Stimulated activated CD4-positive, alpha-beta T cell treated with anti-CD3 and anti-CD28 coated beads, Interleukin-4, amount 100 ng/mL, for 48 hours (primary cell): ENCODE data around the gene CTSG.
"Not testable (repeated sequence)": the region's sequence is repeated elsewhere in the genome, so short reads cannot be mapped to it uniquely, and the experiment has no call there.

Source experiments
- DNase-seq, 2 donors: peaks; one replicate each; pipeline ENCODE4 v3.0.0-alpha.2; 2020; ENCODE audit warnings: low read depth in 2 of 2

The CTSG gene, protein sequence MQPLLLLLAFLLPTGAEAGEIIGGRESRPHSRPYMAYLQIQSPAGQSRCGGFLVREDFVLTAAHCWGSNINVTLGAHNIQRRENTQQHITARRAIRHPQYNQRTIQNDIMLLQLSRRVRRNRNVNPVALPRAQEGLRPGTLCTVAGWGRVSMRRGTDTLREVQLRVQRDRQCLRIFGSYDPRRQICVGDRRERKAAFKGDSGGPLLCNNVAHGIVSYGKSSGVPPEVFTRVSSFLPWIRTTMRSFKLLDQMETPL

DNA sequence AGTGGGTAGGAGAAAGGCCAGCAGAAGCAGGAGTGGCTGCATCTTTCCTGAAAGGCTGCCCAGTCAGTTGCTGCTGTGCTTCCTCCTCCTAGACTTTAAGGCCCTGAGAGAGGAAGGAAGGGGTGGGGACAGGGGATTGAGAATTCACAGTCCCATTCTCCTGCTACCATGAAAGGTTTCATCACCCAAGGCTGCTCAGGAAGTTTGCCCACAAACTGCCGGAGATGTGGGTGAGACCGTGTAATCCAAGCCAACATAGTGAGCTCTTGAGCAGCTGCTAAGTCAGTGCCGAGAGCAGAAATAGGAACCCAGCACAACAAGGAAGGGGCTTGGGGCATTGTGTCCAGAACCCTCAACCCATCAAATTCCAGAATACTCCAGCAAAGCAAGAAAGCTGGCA, at the start of gene CTSG:
Gene CTSG (minus strand): TSS at position 69 of the 400 bp plus-strand sequence. CDS start 27 bp downstream, at position 42.
- DNase-seq, result no peak

DNA sequence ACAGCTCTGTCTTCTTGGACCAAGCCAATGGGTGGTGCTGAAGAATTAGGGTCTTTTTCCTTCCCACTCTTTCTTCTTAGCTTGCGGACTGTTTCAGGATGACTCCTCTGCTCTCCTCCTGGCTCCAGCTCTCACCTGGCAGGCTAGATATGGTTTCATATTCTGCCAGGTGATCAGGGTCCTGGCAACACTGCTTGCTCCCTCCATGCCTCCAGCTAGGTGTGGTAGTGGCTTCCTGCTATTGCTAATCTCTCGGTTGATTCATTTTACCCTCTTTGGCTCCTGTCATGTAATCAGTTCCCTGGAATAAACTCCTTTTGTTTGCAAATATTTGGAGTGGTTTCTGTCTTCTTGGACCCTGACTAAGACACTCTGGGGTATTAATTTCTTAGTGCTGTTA, 37.7 kb upstream of the CTSG start:
- DNase-seq, result no peak

DNA sequence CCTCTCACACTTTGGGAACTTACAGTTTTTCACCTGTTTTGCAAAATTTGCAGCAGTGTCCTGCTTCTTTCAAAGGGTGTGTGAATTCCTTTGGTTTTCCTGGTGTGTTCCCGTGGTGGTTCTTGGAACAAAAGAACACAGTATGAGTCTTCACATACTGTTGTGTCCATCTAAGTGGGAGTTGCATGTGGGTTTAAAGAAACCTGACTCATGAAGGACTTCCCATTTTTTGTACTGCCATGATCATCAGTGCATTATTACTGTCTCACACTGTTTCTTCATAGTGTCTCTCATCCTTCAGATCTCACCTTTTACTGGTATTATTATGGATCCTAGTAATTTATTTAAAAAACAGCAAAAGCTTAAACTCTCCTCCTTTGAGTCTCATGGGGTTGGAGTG, 37.2 kb upstream of the CTSG start:
- DNase-seq, result no peak

DNA sequence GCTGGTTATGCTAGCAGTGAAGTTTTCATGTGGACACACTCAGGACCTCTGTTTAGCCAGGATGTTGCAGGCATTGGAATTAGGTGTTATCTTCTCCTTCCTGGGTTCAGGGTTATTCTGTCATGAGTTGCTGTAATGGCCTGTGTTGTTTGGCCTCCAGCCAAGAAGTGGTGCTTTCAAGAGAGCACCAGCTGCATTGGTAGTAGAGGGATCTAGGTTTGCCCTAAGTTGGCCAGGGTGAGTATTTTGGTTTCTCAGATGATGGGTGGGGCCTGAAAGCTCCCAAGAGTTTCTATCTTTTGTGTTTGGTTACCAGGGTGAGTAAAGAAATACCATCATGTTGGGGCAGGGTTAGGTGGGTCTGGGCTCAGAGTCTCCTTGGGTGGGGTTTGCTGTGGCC, 36.1 kb upstream of the CTSG start:
- DNase-seq, result no peak

DNA sequence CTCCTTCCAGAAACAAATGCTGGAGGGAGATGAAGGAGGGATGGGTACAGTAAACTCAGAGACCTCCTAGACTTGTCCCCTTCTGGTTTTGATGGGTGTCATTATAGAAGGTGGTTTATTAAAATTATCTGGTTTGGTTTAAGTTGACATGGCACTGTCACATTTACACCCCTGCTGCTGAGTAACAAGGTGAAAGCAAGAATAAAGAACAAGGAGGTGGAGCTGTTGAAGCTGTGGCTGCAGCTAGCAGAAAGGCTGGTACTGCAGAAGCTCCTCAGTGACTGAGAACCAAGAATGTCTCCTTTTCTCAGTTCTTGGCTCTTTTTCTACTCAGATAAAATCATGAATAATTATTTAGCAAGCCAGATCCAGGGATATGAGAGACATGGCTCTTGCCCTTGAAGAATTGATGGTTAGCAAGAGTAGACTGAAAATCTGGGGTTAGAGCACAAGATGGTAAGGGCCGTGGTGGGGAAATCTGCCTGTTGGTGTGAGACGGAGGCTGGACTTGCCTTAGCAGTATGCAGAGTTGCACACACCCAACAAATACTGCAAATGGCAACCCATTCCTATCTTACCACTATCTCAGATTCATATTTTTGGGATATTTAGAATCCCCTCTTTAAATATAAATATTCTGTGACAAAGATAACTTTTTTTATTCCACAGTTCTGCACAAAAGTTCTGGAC, 33.8 kb upstream of the CTSG start, which contains the start of gene GZMH:
Gene GZMH (minus strand): TSS at position 31 of the 690 bp plus-strand sequence. CDS start 72 bp downstream, outside the sequence.
- no peak for DNase-seq

DNA sequence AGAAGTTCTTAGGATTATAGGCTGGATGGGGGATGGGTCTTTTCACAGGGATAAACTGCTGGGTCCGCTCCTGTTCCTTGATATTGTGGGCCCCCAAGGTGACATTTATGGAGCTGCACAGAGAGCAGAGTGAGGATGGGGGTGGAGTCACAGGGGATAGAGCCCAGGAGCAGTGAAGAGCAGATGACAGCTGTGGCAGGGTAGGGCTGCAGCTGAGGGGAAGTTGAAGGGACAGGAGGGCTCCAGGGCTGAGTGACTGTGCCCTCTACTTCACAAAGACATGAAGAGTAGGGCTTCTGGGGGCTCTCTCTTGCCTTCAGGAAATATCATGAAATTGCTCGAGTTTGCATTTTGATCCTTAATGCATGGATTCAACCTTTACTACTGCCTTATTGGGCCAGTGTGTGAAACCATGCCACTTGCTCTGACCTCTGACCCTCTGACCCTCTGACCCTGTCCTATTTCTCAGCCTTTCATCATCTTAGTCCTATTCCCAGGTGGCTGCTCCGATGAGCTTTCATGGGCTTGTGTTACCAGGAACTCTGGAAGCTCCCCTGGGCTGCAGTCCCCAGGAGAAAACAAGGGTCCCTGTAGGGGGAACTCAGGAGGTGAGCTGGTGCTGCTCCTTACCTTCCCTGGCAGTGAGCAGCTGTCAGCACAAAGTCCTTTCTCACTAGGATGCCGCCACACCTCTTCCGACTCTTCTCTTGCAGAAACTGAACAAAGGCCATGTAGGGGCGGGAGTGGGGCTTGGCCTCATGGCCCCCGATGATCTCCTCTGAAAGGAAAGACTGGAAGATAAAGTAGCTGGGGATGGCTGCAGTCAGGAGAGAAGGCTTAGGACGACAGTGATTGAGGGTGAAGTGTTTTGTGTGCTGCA, 31.8 kb upstream of the CTSG start:
- no peak for DNase-seq

DNA sequence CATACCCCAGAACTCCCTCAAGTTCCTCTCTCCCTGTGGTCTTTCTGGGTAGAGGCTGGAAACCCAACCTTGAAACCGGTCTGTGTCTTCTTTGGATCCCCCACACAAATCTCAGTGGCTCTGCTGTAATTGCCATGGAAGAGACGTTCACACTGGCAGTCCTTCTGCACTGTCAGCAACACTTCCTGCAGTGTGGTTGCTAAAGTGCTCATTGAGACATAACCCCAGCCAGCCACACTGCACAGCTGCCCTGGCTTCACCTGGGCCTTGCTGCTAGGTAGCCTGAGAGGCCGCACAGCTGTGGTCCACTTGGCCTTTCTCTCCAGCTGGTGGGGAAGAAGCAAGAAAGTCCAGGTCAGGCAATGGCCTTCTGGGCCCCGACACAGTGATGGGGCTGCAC, 31.0 kb upstream of the CTSG start:
- no peak for DNase-seq

DNA sequence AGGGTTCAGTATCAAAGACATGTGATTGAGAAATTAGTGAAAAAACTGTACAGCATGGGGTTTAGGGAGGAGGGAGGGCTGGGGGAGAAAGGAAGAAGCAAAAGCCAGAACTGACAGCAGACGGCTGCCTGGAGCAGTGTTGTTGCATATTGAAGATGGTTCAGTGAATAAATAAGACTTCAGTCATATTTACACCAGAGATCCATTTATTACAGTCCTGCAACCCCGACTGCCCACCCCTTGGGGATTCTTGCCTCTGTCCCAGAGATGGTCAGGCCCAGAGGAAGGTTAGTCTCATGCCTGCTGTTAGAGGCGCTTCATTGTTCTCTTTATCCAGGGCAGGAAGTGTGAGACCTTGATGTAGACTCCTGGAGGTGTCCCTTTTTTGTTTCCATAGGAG, 30.2 kb upstream of the CTSG start:
- DNase-seq, result no peak

DNA sequence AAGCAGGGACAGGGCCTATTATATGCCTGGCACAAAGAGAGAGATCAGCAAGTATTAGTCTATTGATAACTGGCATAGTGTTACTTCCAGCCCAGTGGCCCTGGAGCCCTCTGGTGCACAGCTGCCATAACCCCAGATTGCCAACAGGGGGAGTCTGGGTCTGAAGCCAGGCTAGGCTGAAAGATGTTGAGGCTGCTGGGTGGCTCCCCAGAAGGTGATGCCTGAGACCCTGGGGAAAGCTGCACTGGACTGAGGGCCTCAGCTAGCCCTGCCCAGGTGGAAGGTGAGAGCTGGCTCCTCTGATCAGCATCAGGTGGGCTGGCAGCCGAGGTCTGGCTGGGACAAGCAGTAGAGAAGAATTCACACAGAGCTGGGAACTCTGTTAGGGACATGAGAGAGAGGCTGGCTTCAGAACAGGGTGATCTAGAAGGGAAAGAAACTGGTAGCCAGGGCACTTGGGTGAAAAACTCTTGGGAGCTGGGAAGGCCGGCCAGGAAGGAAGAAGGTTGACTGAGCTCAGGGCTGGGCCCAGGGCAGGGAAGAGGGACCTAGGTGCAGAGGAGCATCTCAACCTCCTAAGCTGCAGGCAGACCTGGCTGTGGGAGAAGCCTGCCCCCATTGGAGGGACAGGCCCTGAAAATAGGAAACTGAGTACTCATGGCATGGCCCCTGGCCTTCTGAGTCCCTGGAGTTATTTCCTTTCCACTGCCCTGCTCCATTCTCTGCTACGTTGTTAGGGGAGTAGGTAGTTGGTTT, 29.6 kb upstream of the CTSG start:
- DNase-seq, result peak; percentile 54 to 57

DNA sequence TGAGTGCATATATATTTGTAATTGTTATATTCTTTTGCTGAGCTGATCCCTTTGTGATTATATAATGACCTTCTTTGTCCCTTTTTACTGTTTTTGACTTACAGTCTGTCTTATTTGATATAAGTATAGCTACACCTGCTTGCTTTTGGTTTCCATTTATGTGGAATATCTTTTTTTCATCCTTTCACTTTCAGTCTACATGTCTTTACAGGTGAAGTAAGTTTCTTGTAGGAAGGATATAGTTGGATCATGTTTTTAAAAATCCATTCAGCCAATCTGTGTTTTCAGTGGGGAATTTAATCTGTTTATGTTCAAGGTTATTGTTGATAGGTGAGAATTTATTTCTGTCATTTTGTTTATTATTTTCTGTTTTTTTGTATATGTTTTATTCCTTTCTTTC, 21.4 kb upstream of the CTSG start:
- DNase-seq, result no peak

DNA sequence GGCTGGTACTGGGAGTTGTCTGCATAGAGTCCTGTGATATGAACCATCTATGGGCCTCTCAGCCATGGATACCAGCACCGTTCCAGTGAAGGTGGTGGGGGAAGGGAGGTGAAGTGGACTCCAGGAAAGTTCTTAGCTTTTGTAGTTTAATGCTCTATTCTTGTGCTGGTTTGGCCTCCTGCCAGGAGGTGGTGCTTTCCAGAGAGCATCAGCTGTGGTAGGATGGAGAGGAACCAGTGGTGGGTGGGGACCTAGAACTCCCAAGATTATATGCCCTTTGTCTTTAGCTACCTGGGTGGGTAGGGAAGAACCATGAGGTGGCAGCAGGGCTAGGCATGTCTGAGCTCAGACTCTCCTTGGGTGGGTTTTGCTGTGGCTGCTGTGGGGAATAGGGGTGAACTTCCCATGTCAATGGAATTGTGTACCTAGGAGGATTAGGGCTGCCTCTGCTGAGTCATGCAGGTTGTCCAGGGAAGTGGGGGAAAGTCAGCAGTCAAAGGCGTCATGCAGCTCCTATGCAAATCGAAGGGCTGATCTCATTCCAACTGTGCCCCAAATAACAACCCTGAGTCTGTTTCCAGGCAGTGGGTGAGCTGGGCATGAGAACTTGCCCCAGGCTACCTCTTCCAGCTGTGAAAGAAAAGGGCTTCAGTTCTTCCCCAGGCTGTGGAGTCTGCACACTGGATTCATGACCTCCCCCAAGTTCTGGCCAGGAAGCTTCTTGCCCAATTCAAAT, 19.2 kb upstream of the CTSG start:
- DNase-seq, result no peak

DNA sequence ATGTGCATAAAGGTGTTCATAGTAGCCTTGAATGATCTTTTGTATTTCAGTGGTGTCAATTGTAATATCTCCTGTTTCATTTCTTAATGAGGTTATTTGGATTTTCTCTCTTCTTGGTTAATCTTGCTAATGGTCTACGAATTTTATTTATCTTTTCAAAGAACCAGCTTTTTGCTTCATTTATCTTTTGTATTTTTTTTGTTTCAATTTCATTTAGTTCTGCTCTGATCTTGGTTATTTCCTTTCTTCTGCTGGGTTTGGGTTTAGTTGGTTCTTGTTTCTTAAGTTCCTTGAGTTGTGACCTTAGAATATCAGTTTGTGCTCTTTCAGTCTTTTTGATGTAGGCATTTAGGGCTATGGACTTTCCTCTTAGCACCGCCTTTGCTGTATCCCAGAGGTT, 15.0 kb upstream of the CTSG start:
- not testable (repeated sequence) for DNase-seq

DNA sequence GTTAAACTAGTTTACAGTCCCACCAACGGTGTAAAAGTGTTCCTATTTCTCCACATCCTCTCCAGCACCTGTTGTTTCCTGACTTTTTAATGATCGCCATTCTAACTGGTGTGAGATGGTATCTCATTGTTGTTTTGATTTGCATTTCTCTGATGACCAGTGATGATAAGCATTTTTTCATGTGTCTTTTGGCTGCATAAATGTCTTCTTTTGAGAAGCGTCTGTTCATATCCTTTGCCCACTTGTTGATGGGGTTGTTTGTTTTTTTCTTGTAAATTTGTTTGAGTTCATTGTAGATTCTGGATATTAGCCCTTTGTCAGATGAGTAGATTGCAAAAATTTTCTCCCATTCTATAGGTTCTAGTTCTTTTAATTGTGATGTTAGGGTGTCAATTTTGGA, 8.4 kb upstream of the CTSG start:
- not testable (repeated sequence) for DNase-seq

DNA sequence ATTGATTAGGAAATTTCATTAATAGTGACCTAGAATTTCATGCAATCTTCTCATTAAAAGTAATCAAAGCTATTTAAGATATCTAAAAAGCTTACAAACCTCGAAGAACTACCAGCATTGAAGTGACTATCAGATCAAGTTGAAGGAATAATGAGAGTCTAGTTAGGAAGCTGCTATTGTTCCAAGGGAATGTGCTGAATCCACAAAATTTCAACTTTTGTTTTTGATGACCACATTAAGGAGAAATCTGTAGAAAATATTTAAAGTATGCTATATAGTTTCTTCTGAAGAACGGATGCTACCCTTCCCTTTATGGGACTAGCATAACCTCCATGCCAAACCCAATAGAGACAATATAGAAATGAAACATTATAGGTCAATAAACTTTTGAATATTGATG, 2.5 kb upstream of the CTSG start:
- DNase-seq, result no peak

DNA sequence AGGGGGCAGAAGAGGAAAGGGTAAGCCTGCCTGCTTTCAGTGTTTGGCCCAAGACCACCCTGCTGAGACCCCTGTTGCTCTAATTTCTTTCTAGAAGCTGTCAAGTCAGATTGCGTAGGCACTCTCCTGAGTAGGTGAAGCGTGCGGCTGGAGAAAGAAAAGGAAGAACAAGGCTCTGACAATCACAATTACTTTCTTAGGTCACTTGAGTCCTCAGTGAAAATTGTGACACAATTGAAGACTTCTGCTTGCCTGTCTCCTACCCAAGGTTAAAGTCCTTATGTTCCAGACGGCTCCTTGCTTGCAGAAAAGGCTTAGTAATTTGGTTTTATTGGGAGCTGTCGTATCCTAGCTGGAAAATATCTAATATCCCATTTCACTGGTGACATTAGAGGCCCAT, 721 bp upstream of the CTSG start:
- no peak for DNase-seq

DNA sequence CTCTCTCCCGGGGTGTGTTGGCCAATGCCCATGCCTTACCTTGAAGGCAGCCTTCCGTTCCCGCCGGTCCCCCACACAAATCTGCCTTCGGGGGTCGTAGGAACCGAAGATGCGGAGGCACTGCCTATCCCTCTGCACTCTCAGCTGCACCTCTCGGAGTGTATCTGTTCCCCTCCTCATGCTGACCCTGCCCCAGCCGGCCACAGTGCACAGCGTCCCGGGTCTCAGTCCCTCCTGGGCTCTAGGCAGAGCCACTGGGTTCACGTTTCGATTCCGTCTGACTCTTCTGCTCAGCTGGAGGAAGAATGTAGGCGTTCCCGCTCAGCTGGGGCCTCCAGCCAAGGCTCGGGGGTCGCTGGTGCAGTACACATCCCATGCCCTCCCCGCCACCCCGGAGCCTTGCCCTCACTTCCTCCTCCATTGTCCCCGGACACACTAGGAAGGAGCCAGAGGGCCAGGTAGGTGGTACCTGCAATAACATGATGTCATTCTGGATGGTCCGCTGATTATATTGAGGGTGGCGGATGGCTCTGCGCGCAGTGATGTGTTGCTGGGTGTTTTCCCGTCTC, 1.8 kb downstream of the CTSG start:
- no peak for DNase-seq

DNA sequence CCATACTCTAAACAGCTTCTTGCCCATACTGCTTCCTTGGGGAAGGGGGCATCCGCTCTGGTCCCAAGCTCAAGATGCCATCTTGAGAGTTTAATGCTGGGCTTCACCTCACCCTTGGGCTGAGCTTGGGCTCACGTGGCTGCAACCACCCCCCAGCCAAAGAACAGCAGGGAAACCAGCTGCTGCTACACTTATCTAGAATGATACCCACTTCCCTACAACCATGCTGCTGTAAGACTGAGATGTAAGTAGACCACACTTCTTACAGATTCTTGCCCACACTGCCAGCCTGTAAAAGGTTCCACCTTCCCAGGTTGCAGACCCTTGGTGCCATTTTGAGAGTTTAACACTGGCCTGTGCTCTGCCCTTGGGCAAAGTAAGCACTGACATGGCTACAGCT, 9.7 kb downstream of the CTSG start:
- no peak for DNase-seq

DNA sequence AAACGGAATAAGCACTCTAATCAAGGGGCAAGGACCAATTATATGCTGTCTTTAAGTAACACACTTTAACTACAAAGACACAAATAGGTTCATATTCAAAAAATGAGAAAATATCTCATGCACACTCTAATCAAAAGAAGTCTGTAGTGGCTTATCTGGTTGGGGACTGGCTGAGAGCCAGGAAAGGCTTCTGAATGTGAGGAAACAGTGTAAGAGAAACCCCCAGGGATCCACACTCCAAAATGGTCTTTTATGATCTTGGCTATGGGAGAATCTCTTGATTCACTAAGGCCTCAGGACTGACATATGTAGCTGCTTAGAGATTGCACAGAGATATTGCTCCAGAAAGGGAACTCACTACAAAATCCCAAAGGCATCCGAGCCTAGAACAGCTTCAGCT, 10.3 kb downstream of the CTSG start:
- DNase-seq, result no peak

DNA sequence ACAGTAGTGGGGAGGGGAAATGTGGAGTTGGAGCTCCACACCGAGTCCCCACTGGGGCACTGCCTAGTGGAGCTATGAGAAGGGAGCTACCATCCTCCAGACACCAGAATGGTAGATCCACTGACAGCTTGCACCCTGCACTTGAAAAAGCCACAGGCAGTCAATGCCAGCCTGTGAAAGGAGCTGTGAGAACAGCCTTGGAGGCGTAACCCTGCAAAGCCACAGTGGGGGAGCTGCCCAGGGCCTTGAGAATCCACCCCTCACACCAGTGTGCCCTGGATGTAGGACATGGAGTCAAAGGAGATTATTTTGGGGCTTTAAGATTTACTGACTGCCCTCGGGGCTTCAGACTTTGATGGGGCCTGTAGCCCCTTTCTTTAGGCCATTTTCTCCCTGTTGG, 12.5 kb downstream of the CTSG start:
- DNase-seq, result no peak

DNA sequence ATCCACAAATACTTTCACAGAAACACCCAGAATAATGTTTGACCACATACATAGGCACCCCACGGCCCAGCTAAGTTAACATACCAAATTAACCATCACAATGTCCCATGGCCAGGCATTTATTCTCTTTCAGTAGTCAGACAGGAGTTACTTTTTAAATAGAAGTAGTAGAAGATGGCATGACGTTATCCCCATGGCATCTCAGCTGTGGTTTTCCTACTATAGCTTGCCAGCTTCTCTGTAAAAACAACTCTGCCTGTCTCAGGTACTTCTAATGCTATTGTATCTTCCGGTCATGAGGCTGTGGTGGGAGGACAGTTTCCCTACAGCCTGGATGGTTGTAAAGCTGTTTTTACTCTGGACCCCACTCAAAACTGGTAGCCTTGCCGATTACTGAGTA, 19.3 kb downstream of the CTSG start:
- no peak for DNase-seq

DNA sequence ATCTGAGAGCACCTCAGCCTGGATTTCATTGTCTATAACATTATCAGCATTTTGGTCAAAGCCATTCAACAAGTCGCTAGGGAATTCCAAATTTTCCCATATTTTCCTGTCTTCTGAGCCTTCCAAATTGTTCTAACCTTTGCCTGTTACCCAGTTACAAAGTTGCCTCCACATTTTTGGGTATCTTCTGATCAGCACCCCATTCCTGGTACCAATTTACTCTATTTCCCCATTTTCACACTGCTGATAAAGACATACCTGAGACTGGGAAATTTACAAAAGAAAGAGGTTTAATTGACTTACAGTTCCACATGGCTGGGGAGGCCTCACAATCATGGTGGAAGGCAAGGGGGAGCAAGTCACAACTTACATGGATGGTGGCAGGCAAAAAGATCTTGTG, 27.0 kb downstream of the CTSG start:
- DNase-seq, result not testable (repeated sequence)
